ENCODE results near the gene SPRYD3. TPM values are rescaled to one million over a fixed set of nuclear protein-coding genes. Genes with fewer than 3 reads are reported as not detected.

The SPRYD3 gene
- total RNA-seq, 4 donors from 2014 or later, result 10.1 to 27.0 (median 21.9) TPM

DNA sequence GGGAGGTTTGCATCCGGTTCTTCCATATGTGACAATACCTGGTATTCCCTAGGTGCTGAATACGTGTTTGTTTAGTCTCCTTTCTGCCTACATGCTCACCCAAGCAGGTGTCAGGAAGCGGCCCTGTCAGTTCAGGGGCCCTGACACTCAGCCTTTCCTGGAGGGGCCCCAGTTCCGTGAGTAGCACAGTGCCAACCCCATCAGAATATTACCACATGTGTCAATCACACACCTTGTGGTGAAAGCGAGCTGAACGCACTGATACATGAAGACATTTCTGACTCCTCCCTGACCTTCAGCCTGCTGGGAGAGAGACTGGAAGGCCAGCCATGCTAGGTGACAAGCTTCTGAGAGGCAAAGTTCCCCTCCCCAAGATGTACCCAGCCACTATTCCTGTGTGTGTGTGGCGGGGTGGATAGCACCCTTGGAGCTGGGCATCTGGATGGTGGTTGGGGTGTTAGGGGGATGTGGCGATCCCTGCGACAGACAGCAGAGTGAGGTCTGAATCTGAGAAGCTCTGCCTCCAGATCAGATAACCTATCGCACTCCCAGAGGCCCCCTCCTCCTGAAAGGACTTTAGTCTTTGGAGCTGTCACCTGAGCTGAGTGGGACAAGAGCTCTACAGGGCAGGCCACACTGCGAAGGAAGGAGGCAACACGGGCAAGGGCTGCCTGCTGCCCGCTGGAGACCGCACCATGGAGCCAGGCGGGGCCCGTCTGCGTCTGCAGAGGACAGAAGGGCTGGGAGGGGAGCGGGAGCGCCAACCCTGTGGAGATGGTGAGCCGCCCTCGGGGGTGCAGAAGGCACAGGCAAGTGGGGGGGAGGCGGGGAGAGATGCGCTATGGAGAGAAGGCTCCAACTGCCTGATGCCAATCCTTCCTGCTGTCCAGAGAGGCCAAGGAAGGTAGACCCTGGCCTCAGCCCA is 24.0 kb upstream of the SPRYD3 start, which contains the start of gene SOAT2:
SOAT2 (plus strand) TSS at position 604 of the 925 bp plus-strand sequence; CDS start at position 696, 92 bp downstream.
- WGBS, 2 donors (ENCODE audit: low coverage in 1 of 2), result 84 to 100% methylated on average over 1 to 23 of the region's 23 CpGs
- H3K27me3 ChIP-seq, result peaks cover 3% of the 10 kb centered on the region
- in situ Hi-C loops (cut with MboI; ENCODE audit: low pct_ligation_motif_present in 1 of 4, low pct_unique_long_range_greater_than_20kb in 1 of 4, low sequenced_read_pairs in 3 of 4) (no loop called here), intact Hi-C loops (cut with DNase I; ENCODE audit: low total_unique reads) (no loop called here)
- H3K4me1 ChIP-seq, result peaks cover 9 to 20% (median 10%) of the 10 kb centered on the region in 4 donors
- DNase-seq, result no peak
- H3K36me3 ChIP-seq, result no peaks in the 10 kb centered on the region
- no peak within 1 kb of the TSS for H3K4me3 ChIP-seq
- no peaks in the 10 kb centered on the region for H3K9me3 ChIP-seq
- TF ChIP-seq POLR2AphosphoS5 (IDR thresholded peaks at IDR 0.05) (no peak), POLR2A (IDR thresholded peaks at IDR 0.05) (no peak), EP300 (IDR thresholded peaks at IDR 0.05; ENCODE audit: low read depth) (no peak)
- TF ChIP-seq, protein P1, sequence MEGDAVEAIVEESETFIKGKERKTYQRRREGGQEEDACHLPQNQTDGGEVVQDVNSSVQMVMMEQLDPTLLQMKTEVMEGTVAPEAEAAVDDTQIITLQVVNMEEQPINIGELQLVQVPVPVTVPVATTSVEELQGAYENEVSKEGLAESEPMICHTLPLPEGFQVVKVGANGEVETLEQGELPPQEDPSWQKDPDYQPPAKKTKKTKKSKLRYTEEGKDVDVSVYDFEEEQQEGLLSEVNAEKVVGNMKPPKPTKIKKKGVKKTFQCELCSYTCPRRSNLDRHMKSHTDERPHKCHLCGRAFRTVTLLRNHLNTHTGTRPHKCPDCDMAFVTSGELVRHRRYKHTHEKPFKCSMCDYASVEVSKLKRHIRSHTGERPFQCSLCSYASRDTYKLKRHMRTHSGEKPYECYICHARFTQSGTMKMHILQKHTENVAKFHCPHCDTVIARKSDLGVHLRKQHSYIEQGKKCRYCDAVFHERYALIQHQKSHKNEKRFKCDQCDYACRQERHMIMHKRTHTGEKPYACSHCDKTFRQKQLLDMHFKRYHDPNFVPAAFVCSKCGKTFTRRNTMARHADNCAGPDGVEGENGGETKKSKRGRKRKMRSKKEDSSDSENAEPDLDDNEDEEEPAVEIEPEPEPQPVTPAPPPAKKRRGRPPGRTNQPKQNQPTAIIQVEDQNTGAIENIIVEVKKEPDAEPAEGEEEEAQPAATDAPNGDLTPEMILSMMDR (IDR thresholded peaks at IDR 0.05), result no peak
- peak within 1 kb of the TSS in 2 of 4 donors; percentile 12 to 20 for H3K27ac ChIP-seq

DNA sequence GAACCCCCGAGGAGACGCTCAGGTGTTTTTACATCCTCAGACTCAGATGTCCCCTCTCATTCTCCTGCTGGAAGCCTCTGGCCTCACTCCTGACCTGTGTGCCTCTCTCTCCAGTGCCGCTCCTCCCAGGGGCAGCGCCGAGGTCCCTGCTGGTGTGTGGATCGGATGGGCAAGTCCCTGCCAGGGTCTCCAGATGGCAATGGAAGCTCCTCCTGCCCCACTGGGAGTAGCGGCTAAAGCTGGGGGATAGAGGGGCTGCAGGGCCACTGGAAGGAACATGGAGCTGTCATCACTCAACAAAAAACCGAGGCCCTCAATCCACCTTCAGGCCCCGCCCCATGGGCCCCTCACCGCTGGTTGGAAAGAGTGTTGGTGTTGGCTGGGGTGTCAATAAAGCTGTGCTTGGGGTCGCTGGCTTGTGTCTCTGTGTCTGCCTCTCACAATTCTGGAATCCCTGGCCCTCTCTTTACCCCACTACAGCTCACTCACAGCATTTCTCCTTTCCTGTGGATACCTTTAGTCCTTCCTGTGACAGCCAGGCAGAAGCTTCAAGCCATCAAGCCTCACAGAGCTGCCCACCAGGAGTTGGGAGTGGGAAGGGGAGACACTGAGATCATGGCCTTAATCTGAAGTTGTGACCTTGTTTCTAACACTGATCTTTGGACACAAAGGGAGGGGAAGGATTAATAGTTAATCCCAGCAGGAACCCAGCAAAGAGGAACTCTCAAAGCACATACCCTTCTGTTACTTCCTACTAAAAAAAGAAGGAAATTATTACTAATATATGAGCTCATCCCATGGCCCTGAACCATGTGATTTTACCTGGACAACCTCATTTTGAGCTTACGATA is 23.0 kb upstream of the SPRYD3 start:
- 84 to 85% methylated on average over 6 to 12 of the region's 12 CpGs for WGBS, 2 donors (ENCODE audit: low coverage in 1 of 2)
- in situ Hi-C loops (cut with MboI; ENCODE audit: low pct_ligation_motif_present in 1 of 4, low pct_unique_long_range_greater_than_20kb in 1 of 4, low sequenced_read_pairs in 3 of 4), result no loop called here
- Histone ChIP-seq H3K27me3 (peaks cover 11% of the 10 kb centered on the region), H3K36me3 (no peaks in the 10 kb centered on the region), H3K4me3 (no peak overlapping the region), H3K4me1 (peaks cover 14 to 30% (median 20%) of the 10 kb centered on the region in 4 donors), H3K27ac (no peak overlapping the region), H3K9me3 (no peaks in the 10 kb centered on the region)
- no peak for DNase-seq
- TF ChIP-seq EP300 (IDR thresholded peaks at IDR 0.05; ENCODE audit: low read depth) (no peak), POLR2A (IDR thresholded peaks at IDR 0.05) (no peak), POLR2AphosphoS5 (IDR thresholded peaks at IDR 0.05) (no peak)
- TF ChIP-seq, protein P1 (IDR thresholded peaks at IDR 0.05), result no peak
- intact Hi-C loops (cut with DNase I; ENCODE audit: low total_unique reads), result loop anchor here (1.0 kb wide), 1 partner anchor 38 kb away; no protein-coding TSS in a partner anchor

DNA sequence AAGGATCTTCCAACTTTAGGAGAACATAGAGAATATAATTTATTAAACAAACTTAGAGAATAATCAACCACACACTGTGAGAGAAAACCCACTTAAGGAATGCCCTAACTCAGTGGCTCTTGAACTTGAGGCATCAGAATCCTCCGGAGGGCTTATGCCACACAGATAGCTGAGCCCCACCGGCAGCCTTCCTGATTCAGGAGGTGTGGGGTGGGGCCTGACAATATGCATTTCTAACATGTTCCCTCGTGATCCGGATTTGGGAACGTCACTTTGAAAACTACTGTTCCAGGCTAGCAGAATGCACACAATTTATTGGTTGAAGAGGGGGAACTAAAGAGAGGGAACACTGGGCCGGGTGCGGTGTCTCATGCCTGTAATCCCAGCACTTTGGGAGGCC is 22.1 kb upstream of the SPRYD3 start:
- no peak for TF ChIP-seq POLR2A (IDR thresholded peaks at IDR 0.05)
- TF ChIP-seq, protein P1 (IDR thresholded peaks at IDR 0.05), result no peak
- TF ChIP-seq POLR2AphosphoS5 (IDR thresholded peaks at IDR 0.05), result no peak
- TF ChIP-seq EP300 (IDR thresholded peaks at IDR 0.05; ENCODE audit: low read depth), result no peak
- no peak overlapping the region for H3K4me3 ChIP-seq
- H3K36me3 ChIP-seq, result no peaks in the 10 kb centered on the region
- peaks cover 18 to 34% (median 23%) of the 10 kb centered on the region in 4 donors for H3K4me1 ChIP-seq
- DNase-seq, result no peak
- H3K9me3 ChIP-seq, result no peaks in the 10 kb centered on the region
- in situ Hi-C loops (cut with MboI; ENCODE audit: low pct_ligation_motif_present in 1 of 4, low pct_unique_long_range_greater_than_20kb in 1 of 4, low sequenced_read_pairs in 3 of 4) (no loop called here), intact Hi-C loops (cut with DNase I; ENCODE audit: low total_unique reads) (loop anchor here (1.0 kb wide), 1 partner anchor 37 kb away; no protein-coding TSS in a partner anchor)
- peaks cover 20% of the 10 kb centered on the region for H3K27me3 ChIP-seq
- 82% methylated on average over 7 of the region's 7 CpGs; no CpG with 5 or more reads in 1 of the 2 donors for WGBS, 2 donors (ENCODE audit: low coverage in 1 of 2)
- no peak overlapping the region for H3K27ac ChIP-seq

Data from transverse colon (tissue), 4 donors.